Measurements from ENCODE around the gene GANAB.

DNA sequence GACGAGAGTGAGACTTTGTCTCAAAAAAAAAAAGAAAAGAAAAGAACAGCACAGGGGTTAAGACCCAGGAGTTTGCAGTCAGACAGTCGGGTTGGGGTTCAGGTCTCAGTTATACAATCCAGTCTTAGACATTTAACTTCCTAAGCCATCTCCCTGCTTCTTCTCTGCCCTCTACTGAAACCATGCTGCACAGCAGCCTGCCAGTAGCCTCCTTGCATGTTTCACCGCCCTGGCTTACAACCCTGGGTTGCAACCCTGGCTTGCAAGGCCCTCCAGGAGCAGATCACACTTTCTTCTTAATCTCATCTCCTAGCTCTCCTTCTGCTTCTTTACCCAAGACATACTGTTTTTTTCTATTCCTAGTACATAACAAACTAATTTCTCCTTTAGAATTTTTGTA is 18.7 kb downstream of the GANAB start:
- TF ChIP-seq CTCF (IDR thresholded peaks at IDR 0.05) = no peak
- no peak for TF ChIP-seq POLR2A (IDR thresholded peaks at IDR 0.05)
